CD14-positive monocyte (primary cell): Measurements from ENCODE around the gene EPO. TPM values are rescaled to one million over a fixed set of nuclear protein-coding genes. Genes with fewer than 3 reads are reported as not detected.

ENCODE experiments used
- DNase-seq, 3 donors: peaks; one replicate each; pipeline ENCODE4 v3.0.0-alpha.2; 2011 to 2022
- H2AFZ ChIP-seq: 2 replicates; pipeline ENCODE4 v1.6.0; 2012; ENCODE audit warnings: mild to moderate bottlenecking, low read depth, low read length, inconsistent platforms; ENCODE audit not compliant: insufficient read depth, poor library complexity, severe bottlenecking
- H3K27ac ChIP-seq, 2 donors: 1 replicate in 1 of 2; 2 replicates in 1 of 2; pipeline ENCODE4 v1.5.1; 2012 to 2013; ENCODE audit warnings: low read length in 2 of 2, control low read depth in 1 of 2, inconsistent platforms in 1 of 2, low read depth in 1 of 2, mild to moderate bottlenecking in 1 of 2
- H3K27me3 ChIP-seq, 2 donors: one replicate each; pipeline versions ENCODE4 v1.6.0 to v1.6.1; 2011 to 2013; ENCODE audit warnings: low read length in 2 of 2; ENCODE audit not compliant: control insufficient read depth in 2 of 2, insufficient read depth in 2 of 2
- H3K36me3 ChIP-seq, 2 donors: replicated peaks in 1 of 2; 1 replicate in 1 of 2; 2 replicates in 1 of 2; pipeline versions ENCODE4 v1.5.1 to v1.6.1; 2012 to 2013; ENCODE audit warnings: low read length in 2 of 2, control low read depth in 1 of 2, inconsistent platforms in 1 of 2, mild to moderate bottlenecking in 1 of 2; ENCODE audit not compliant: insufficient read depth in 2 of 2, control insufficient read depth in 1 of 2
- H3K4me1 ChIP-seq, 2 donors: 1 replicate in 1 of 2; 2 replicates in 1 of 2; pipeline versions ENCODE4 v1.5.1 to v1.6.1; 2012 to 2013; ENCODE audit warnings: low read length in 2 of 2, control low read depth in 1 of 2, inconsistent platforms in 1 of 2, mild to moderate bottlenecking in 1 of 2, moderate library complexity in 1 of 2; ENCODE audit not compliant: insufficient read depth in 2 of 2, control insufficient read depth in 1 of 2
- H3K4me2 ChIP-seq: replicated peaks from 2 replicates; pipeline ENCODE3; 2012; ENCODE audit warnings: low read length, moderate library complexity, mild to moderate bottlenecking; ENCODE audit not compliant: poor library complexity, severe bottlenecking; ENCODE audit errors: extremely low read depth
- H3K4me3 ChIP-seq, 3 experiments: fragments of 200-600 bp in 1 of 3; sonication (generic) in 1 of 3; replicated peaks in 1 of 3; 1 replicate in 2 of 3; 2 replicates in 1 of 3; pipeline ENCODE4 v1.5.1; 2011 to 2013; ENCODE audit warnings: low read length in 3 of 3, mild to moderate bottlenecking in 3 of 3, control low read depth in 2 of 3, low read depth in 2 of 3, inconsistent platforms in 1 of 3, moderate library complexity in 1 of 3
- H3K79me2 ChIP-seq: 2 replicates; pipeline ENCODE4 v1.6.0; 2012; ENCODE audit warnings: mild to moderate bottlenecking, control low read depth, inconsistent platforms, low read length, moderate library complexity; ENCODE audit not compliant: insufficient read depth
- H3K9ac ChIP-seq: 2 replicates; pipeline ENCODE4 v1.6.0; 2017; ENCODE audit warnings: low read length, mild to moderate bottlenecking; ENCODE audit not compliant: insufficient read depth, poor library complexity, severe bottlenecking
- H3K9me3 ChIP-seq, 2 donors: replicated peaks in 1 of 2; 1 replicate in 1 of 2; 2 replicates in 1 of 2; pipeline versions ENCODE4 v1.5.1 to v1.6.1; 2012 to 2013; ENCODE audit warnings: low read length in 2 of 2, control low read depth in 1 of 2; ENCODE audit not compliant: control insufficient read depth in 1 of 2, insufficient read depth in 1 of 2
- H4K20me1 ChIP-seq: 2 replicates; pipeline ENCODE4 v1.6.0; 2012; ENCODE audit warnings: mild to moderate bottlenecking, low read length, control low read depth, moderate library complexity; ENCODE audit not compliant: insufficient read depth
- H3K27ac Mint-ChIP-seq, 7 donors: one replicate each; pipeline ENCODE4 v1.8.0; 2020; ENCODE audit warnings: mild to moderate bottlenecking in 7 of 7, mixed read lengths in 7 of 7, moderate library complexity in 6 of 7, inconsistent platforms in 2 of 7
- H3K27me3 Mint-ChIP-seq, 3 donors: one replicate each; pipeline ENCODE4 v1.8.0; 2021 to 2022; ENCODE audit warnings: low read depth in 3 of 3, mild to moderate bottlenecking in 3 of 3, mixed read lengths in 3 of 3, moderate library complexity in 3 of 3, inconsistent platforms in 1 of 3
- H3K36me3 Mint-ChIP-seq, 2 donors: one replicate each; pipeline ENCODE4 v1.8.0; 2020; ENCODE audit warnings: mixed read lengths in 2 of 2, inconsistent platforms in 1 of 2, mild to moderate bottlenecking in 1 of 2
- H3K4me1 Mint-ChIP-seq: one replicate; pipeline ENCODE4 v1.8.0; 2020; ENCODE audit warnings: mild to moderate bottlenecking, mixed read lengths
- H3K4me3 Mint-ChIP-seq, 2 donors: one replicate each; pipeline ENCODE4 v1.8.0; 2020; ENCODE audit warnings: mild to moderate bottlenecking in 2 of 2, mixed read lengths in 2 of 2, moderate library complexity in 1 of 2
- H3K9me3 Mint-ChIP-seq, 7 donors: one replicate each; pipeline ENCODE4 v1.8.0; 2020 to 2022; ENCODE audit warnings: mixed read lengths in 7 of 7, mild to moderate bottlenecking in 6 of 7, moderate library complexity in 6 of 7, inconsistent platforms in 2 of 7
- CTCF ChIP-seq: fragments of 200-600 bp; IDR thresholded peaks from one replicate; pipeline ENCODE4 v1.8.0; 2022; ENCODE audit warnings: antibody characterized with exemption, mild to moderate bottlenecking
- WGBS: methylation state at CpG from one replicate; pipeline ENCODE4 v1.1.5; 2013; ENCODE audit warnings: missing lambda C conversion rate; ENCODE audit not compliant: insufficient coverage; 5-methylcytosine and 5-hydroxymethylcytosine counted together
- intact Hi-C, 2 donors: fragments of 100-400 bp; cut with micrococcal nuclease; formaldehyde crosslinking; loops; one replicate each; pipeline versions ENCODE4 v1.15.0 to v1.15.1; 2023
- polyA plus RNA-seq, 3 donors: library from polyadenylated mRNA; depleted of rRNA in 1 of 3; unstranded in 2 of 3; stranded (reverse) in 1 of 3; fragments of 300-500 nt in 2 of 3; fragments of >200 nt in 1 of 3; fragmentation: Illumina TruSeq in 2 of 3; gene quantifications; 1 replicate in 2 of 3; 2 replicates in 1 of 3; pipeline ENCODE4 v1.2.3, GENCODE V29; 2012 to 2021

Gene EPO
- polyA plus RNA-seq, 3 donors: not detected

GRCh38 chr7:100745184-100745583 is 24.9 kb downstream of the EPO start:
- 27% methylated on average over 28 of the region's 28 CpGs for WGBS
- H3K4me2 ChIP-seq: peak overlapping the region; percentile 78
- peak; percentile 2 to 37 (median 28) for DNase-seq
- no peaks in the 10 kb centered on the region for H3K9me3 ChIP-seq
- peaks cover 0 to 9% (median 2%) of the 10 kb centered on the region in 7 donors for H3K9me3 Mint-ChIP-seq
- H3K4me3 ChIP-seq: peak overlapping the region; percentile 12 to 72 (median 18)
- H3K9ac ChIP-seq: no peak overlapping the region
- no peaks in the 10 kb centered on the region for H3K36me3 Mint-ChIP-seq
- peak overlapping the region in 1 of 7 donors; percentile 8 for H3K27ac Mint-ChIP-seq
- TF ChIP-seq CTCF: no peak
- H3K27ac ChIP-seq: no peak overlapping the region
- peaks cover 0 to 6% of the 10 kb centered on the region in 2 donors for H3K4me1 ChIP-seq
- no peaks in the 10 kb centered on the region for H4K20me1 ChIP-seq
- peaks cover 9% of the 10 kb centered on the region for H3K4me1 Mint-ChIP-seq
- H2AFZ ChIP-seq: peak overlapping the region; percentile 77
- peaks cover 0 to 5% of the 10 kb centered on the region in 2 donors for H3K27me3 ChIP-seq
- intact Hi-C loops: loop anchor here in 1 of 2 donors (2.0 kb wide), 1 partner anchor 16 kb away; no protein-coding TSS in a partner anchor
- H3K36me3 ChIP-seq: no peaks in the 10 kb centered on the region
- peaks cover 11 to 19% (median 12%) of the 10 kb centered on the region in 3 donors for H3K27me3 Mint-ChIP-seq
- H3K4me3 Mint-ChIP-seq: peak overlapping the region; percentile 86 to 95
- no peaks in the 10 kb centered on the region for H3K79me2 ChIP-seq

- Mint-ChIP-seq H3K36me3 (no peaks in the 10 kb centered on the region), H3K4me3 (peak overlapping the region in 1 of 2 donors; percentile 51), H3K9me3 (no peaks in the 10 kb centered on the region), H3K27me3 (peaks cover 10 to 29% (median 22%) of the 10 kb centered on the region in 3 donors), H3K27ac (no peak overlapping the region), H3K4me1 (no peaks in the 10 kb centered on the region)
- Histone ChIP-seq H3K4me3 (no peak overlapping the region), H4K20me1 (no peaks in the 10 kb centered on the region), H3K4me2 (no peak overlapping the region), H2AFZ (no peak overlapping the region), H3K9me3 (no peaks in the 10 kb centered on the region), H3K9ac (no peak overlapping the region), H3K27me3 (peaks cover 0 to 11% of the 10 kb centered on the region in 2 donors), H3K36me3 (no peaks in the 10 kb centered on the region), H3K4me1 (no peaks in the 10 kb centered on the region), H3K79me2 (no peaks in the 10 kb centered on the region), H3K27ac (no peak overlapping the region)
- 80% methylated on average over 4 of the region's 5 CpGs for WGBS
- TF ChIP-seq CTCF: no peak
- DNase-seq: no peak
- intact Hi-C loops: no loop called here
Measured at GRCh38 chr7:100752994-100753393, 32.7 kb downstream of the EPO start.
